HG03521 (cell line): ENCODE measurements around the gene ZMYM4.
"Not testable (repeated sequence)": the region's sequence is repeated elsewhere in the genome, so short reads cannot be mapped to it uniquely, and the experiment has no call there.

Experiments used
- ATAC-seq: cut with Tn5 transposase; IDR thresholded peaks from one replicate; pipeline ENCODE4 v1.9.1; 2021; ENCODE audit warnings: mild to moderate bottlenecking, moderate library complexity; ENCODE audit not compliant: unreplicated experiment

The ZMYM4 gene

DNA sequence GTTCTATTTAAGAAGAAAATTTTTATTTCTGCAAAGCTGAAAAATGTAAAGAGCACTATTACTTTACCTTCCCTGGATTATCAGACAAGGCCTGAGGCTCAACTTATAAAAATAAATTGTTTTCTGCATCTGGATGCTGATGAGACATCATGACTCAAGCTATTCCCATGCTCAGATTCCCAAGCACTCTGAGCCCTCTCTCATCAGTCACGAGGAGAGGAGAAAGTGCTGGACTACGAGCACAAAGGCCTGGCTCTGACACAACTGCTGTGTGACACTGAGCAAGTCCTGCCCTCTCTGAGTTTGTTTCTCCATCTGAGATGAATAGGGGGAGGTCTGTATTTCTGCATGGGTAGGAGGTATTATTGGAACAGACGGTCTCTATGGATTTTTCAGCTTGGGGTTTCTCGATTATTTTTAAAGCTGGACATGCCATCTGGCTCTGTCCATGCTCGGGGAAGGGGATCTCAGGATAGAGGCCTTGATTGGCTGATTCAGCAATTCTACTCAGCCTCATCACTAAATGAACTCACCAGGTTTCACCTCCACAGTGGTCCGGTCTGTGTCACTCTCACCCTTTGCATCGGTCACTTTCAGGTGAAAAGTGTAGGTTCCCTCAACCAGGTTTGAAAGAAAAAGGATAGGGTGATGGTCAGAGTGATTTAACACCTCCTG lies 181.0 kb downstream of the ZMYM4 start:
- no peak for ATAC-seq

DNA sequence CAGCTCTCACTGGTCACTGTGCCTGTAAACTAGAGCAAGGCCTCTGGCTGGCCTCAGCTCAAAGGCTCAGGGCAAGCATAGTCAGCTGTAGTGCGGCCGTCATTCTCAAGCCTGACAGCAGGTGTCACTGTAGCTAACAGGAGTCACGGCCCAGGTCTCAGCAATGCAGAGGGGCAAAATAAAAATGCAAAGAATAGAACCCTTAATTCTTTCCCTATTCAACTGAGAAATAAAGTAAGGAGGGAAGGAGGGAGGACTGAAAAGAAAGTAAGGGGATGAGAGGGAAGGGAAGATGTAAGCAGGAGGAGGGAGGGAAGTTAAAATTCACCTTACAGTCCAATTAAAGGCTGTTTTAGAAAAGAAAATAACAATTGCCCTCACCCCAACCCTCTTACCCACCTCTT lies 182.6 kb downstream of the ZMYM4 start:
- ATAC-seq, result peak; percentile 48

- ATAC-seq, result no peak
Observed at GRCh38 chr1:35452106-35452774, 183.7 kb downstream of the ZMYM4 start.

- no peak for ATAC-seq
Observed at GRCh38 chr1:35453031-35453430, 184.5 kb downstream of the ZMYM4 start.

DNA sequence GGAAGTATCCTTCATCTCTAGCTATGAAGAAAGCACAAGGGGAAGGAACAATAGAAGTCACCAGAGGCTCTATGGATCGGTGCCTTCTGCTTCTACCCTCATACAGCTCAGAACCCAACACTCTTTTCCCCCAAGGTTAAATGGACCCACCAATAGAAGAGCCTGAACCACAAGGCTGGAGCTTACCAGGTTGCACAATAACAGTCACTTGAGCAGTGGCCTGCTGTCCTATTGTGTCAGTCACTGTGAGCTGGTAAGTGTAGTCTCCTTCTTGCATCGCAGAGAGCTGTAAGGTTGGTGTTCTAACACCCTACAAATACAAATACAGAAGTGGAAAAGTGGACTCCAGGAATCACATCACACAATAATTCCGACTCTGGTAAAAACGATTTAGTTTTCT lies 185.7 kb downstream of the ZMYM4 start:
- ATAC-seq, result no peak

- no peak for ATAC-seq
Observed at GRCh38 chr1:35454616-35455015, 186.1 kb downstream of the ZMYM4 start.

- no peak for ATAC-seq
Observed at GRCh38 chr1:35460796-35461195, 192.3 kb downstream of the ZMYM4 start.

DNA sequence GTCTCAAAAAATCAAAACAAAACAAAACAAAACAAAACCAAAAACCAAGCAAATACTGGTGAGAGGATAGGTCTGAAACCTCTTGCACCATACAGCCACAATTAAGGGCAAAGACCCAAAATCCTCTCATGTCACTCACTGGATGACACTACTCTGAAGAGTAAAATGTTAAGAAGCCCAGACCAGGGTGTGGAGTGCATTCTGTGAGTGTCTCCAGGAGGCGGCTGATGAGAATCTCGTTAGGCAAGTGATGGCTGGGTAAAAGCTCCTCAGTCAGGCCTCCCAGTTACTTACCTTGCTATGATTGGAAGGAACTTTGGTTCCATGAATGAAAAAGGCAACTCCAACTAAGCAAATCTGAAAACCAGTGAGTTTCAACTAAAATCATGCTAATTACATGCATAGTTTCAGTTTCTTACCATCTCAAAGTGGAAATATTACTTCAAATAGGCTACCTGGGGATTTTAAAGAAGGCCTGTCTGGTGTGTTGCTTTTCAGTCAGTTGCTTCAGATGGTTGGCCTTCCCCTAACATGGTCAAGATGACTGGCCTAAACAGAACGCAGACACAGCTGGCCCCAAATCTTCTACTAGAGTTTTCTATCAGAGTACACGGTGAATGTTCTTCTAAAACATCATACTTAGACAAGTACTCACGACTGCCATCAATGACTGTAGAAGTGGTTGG lies 193.6 kb downstream of the ZMYM4 start:
- ATAC-seq, result no peak

GRCh38 chr1:35463232-35463631 lies 194.7 kb downstream of the ZMYM4 start:
- no peak for ATAC-seq

DNA sequence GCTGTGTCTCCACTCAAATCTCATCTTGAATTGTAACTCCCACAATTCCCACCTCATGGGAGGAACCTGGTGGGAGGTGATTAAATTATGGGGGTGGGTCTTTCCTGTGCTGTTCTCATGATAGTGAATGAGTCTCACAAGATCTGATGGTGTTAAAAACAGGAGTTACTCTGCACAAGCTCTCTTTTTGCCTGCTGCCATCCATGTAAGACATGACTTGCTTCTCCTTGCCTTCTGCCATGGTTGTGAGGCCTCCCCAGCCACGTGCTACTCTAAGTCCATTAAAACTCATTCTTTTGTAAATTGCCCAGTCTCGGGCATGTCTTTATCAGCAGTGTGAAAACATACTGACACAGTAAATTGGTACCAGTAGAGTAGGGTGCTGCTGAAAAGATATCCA lies 195.2 kb downstream of the ZMYM4 start:
- ATAC-seq, result not testable (repeated sequence)

- no peak for ATAC-seq
Observed at GRCh38 chr1:35466120-35466519, 197.6 kb downstream of the ZMYM4 start.

DNA sequence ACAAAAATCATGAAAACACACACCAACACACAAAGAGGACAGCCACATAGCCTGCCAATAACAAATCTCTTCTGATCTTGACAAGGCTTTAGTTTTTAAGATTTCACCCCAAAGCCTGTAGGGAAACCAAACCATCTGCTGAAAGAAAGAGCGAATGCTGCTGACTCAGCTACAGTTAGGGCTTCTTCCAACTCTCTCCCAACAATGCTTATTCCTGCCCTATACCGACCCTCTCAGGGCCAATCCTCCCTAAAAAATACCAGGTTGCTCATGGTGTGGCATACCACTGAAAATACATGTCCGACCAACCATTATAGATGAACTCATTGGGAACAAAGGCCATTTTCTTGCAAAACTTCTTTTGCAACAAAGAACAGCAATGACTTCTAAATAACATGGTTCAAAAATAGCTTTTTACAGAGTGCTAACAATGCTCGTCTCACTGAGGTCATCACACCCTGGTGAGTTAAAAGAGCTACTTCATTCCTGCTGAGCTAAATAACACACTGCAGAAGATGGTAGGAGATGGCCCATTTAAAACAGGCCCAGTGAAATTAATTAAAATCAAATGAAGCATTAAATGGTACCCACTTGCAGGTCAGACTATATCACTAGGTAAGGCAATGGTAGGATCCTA lies 202.6 kb downstream of the ZMYM4 start:
- ATAC-seq, result no peak
